Gastroesophageal sphincter (tissue), 4 donors: ENCODE data around the gene GMPR. TPM values are rescaled to one million over a fixed set of nuclear protein-coding genes. Genes with fewer than 3 reads are reported as not detected.

Experiments
- ATAC-seq: fragments of 150-250 bp; one replicate; pipeline ENCODE4 v1.9.1; 2016; ENCODE audit warnings: mild to moderate bottlenecking, moderate library complexity
- H3K27ac ChIP-seq, 4 donors: fragments of 200-600 bp; sonication (generic) in 3 of 4; 1 replicate in 3 of 4; 2 replicates in 1 of 4; pipeline ENCODE4 v1.5.1; 2016 to 2019
- H3K27me3 ChIP-seq: fragments of 200-600 bp; sonication (generic); one replicate; pipeline ENCODE4 v1.5.1; 2019
- H3K36me3 ChIP-seq, 2 donors: fragments of 200-600 bp; sonication (generic); one replicate each; pipeline ENCODE4 v1.5.1; 2019; ENCODE audit warnings: control low read depth in 1 of 2
- H3K4me1 ChIP-seq, 3 donors: fragments of 200-600 bp; sonication (generic); 1 replicate in 2 of 3; 2 replicates in 1 of 3; pipeline ENCODE4 v1.5.1; 2016 to 2019; ENCODE audit warnings: control low read depth in 2 of 3
- H3K4me3 ChIP-seq, 2 donors: fragments of 200-600 bp; sonication (generic); one replicate each; pipeline ENCODE4 v1.5.1; 2019; ENCODE audit warnings: mild to moderate bottlenecking in 1 of 2, moderate library complexity in 1 of 2
- H3K9me3 ChIP-seq, 3 donors: fragments of 200-600 bp; sonication (generic); one replicate each; pipeline ENCODE4 v1.5.1; 2017 to 2019; ENCODE audit warnings: control low read depth in 2 of 3
- EP300 ChIP-seq: sonication (generic); formaldehyde crosslinking; IDR thresholded peaks from one replicate; pipeline ENCODE4 v1.6.1; 2017; ENCODE audit warnings: antibody characterized with exemption, mild to moderate bottlenecking
- POLR2A ChIP-seq, 2 donors: fragments of 450-650 bp; IDR thresholded peaks; one replicate each; pipeline ENCODE4 v1.6.1; 2017; ENCODE audit warnings: antibody characterized with exemption in 2 of 2, mild to moderate bottlenecking in 2 of 2, moderate library complexity in 1 of 2
- POLR2AphosphoS5 ChIP-seq: sonication (generic); formaldehyde crosslinking; IDR thresholded peaks from one replicate; pipeline ENCODE4 v1.6.1; 2017; ENCODE audit warnings: antibody characterized with exemption
- WGBS, 2 donors: methylation state at CpG; one replicate each; pipeline ENCODE4 v1.1.5; 2018; ENCODE audit warnings: low coverage in 1 of 2; 5-methylcytosine and 5-hydroxymethylcytosine counted together
- total RNA-seq, 4 donors: library from RNA; depleted of rRNA; stranded (reverse); fragments of >200 nt; gene quantifications; one replicate each; pipeline ENCODE4 v1.1.0, GENCODE V29; 2016
- TF ChIP-seq, protein P1 (sequence below), 4 experiments: fragments of 200-600 bp in 2 of 4; fragments of 450-650 bp in 2 of 4; sonication (generic) in 1 of 4; IDR thresholded peaks; one replicate each; pipeline ENCODE4 v1.5.1; 2017 to 2019; ENCODE audit warnings: antibody characterized with exemption in 4 of 4, mild to moderate bottlenecking in 2 of 4, moderate library complexity in 2 of 4

Gene GMPR
- total RNA-seq, 4 donors from 2014 or later: 18.2 to 71.5 (median 45.6) TPM

DNA sequence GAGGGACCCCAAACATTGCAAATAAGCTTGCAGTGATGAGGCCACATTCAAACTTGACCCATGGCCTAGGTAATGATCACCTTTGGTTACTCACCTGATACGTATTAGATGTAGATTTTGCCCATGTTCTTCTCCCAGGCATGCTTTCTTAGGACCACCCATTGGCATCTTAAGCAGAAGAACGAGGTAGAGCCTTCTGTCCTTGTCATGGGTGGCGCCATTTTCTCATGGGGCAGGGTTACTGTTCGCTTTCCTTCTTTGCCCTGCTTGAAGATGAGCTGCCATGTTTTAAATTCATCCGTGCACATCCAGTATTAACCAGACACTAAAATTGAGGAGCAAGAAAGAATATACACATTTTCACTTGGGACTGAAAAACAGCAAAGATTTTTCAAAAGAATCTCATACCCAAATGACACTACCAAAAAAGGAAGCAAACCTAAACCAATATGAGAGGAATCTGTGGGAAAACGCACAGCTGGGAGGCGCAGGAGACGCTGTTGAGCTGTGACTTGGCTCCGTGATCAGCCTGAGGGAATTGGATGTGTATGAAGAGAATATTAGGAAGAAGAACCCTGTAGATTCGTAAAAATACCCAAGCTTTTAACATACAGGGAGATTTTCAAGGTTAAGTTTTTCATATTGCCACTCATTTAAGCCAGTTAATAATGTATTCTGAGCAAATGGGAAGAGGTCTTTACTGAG is 36.6 kb downstream of the GMPR start:
- H3K27ac ChIP-seq: no peak overlapping the region
- no peaks in the 10 kb centered on the region for H3K9me3 ChIP-seq
- H3K27me3 ChIP-seq: no peaks in the 10 kb centered on the region
- TF ChIP-seq, protein P1, sequence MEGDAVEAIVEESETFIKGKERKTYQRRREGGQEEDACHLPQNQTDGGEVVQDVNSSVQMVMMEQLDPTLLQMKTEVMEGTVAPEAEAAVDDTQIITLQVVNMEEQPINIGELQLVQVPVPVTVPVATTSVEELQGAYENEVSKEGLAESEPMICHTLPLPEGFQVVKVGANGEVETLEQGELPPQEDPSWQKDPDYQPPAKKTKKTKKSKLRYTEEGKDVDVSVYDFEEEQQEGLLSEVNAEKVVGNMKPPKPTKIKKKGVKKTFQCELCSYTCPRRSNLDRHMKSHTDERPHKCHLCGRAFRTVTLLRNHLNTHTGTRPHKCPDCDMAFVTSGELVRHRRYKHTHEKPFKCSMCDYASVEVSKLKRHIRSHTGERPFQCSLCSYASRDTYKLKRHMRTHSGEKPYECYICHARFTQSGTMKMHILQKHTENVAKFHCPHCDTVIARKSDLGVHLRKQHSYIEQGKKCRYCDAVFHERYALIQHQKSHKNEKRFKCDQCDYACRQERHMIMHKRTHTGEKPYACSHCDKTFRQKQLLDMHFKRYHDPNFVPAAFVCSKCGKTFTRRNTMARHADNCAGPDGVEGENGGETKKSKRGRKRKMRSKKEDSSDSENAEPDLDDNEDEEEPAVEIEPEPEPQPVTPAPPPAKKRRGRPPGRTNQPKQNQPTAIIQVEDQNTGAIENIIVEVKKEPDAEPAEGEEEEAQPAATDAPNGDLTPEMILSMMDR (IDR thresholded peaks at IDR 0.05): no peak
- no peak for TF ChIP-seq EP300
- TF ChIP-seq POLR2AphosphoS5: no peak
- TF ChIP-seq POLR2A (IDR thresholded peaks at IDR 0.05): no peak
- WGBS, 2 donors: 85 to 89% methylated on average over 7 to 9 of the region's 10 CpGs
- no peak overlapping the region for H3K4me3 ChIP-seq
- peaks cover 0 to 34% of the 10 kb centered on the region in 2 donors for H3K36me3 ChIP-seq
- peaks cover 0 to 38% (median 15%) of the 10 kb centered on the region in 3 donors for H3K4me1 ChIP-seq
- no peak for ATAC-seq

- peaks cover 0 to 38% (median 15%) of the 10 kb centered on the region in 3 donors for H3K4me1 ChIP-seq
- WGBS, 2 donors: 40 to 44% methylated on average over 8 to 10 of the region's 18 CpGs
- H3K9me3 ChIP-seq: no peaks in the 10 kb centered on the region
- peak overlapping the region in 3 of 4 donors; percentile 29 to 61 (median 37) for H3K27ac ChIP-seq
- TF ChIP-seq, protein P1 (IDR thresholded peaks at IDR 0.05): peak in 3 of 4 experiments; percentile 18 to 52 (median 27)
- TF ChIP-seq POLR2AphosphoS5: peak; percentile 42
- TF ChIP-seq EP300: no peak
- TF ChIP-seq POLR2A (IDR thresholded peaks at IDR 0.05): no peak
- peaks cover 0 to 53% of the 10 kb centered on the region in 2 donors for H3K36me3 ChIP-seq
- H3K27me3 ChIP-seq: no peaks in the 10 kb centered on the region
- no peak overlapping the region for H3K4me3 ChIP-seq
- peak; percentile 89 for ATAC-seq
Observed at GRCh38 chr6:16277101-16277981, 39.0 kb downstream of the GMPR start.

- peak; percentile 20 for ATAC-seq
Observed at GRCh38 chr6:16278048-16278724, 39.8 kb downstream of the GMPR start.

GRCh38 chr6:16278750-16279149 is 40.4 kb downstream of the GMPR start:
- Histone ChIP-seq H3K27ac (no peak overlapping the region), H3K4me3 (no peak overlapping the region)
- no peak for ATAC-seq

More at GRCh38 chr6:16278048-16278724, 39.8 kb downstream of the GMPR start:
- TF ChIP-seq POLR2AphosphoS5 (no peak), EP300 (no peak), POLR2A (IDR thresholded peaks at IDR 0.05) (no peak)
- TF ChIP-seq, protein P1 (IDR thresholded peaks at IDR 0.05): no peak
- Histone ChIP-seq H3K27me3 (no peaks in the 10 kb centered on the region), H3K36me3 (peaks cover 0 to 53% of the 10 kb centered on the region in 2 donors), H3K27ac (peak overlapping the region in 3 of 4 donors; percentile 29 to 61 (median 37)), H3K9me3 (no peaks in the 10 kb centered on the region), H3K4me1 (peaks cover 0 to 30% (median 14%) of the 10 kb centered on the region in 3 donors), H3K4me3 (no peak overlapping the region)
- 87 to 92% methylated on average over 7 to 9 of the region's 10 CpGs for WGBS, 2 donors

More at GRCh38 chr6:16278750-16279149, 40.4 kb downstream of the GMPR start:
- Histone ChIP-seq H3K36me3 (peaks cover 0 to 53% of the 10 kb centered on the region in 2 donors), H3K27me3 (no peaks in the 10 kb centered on the region), H3K9me3 (no peaks in the 10 kb centered on the region), H3K4me1 (peaks cover 0 to 27% (median 12%) of the 10 kb centered on the region in 3 donors)
- no CpG with 5 or more reads among the region's 9 CpGs for WGBS, 2 donors
- no peak for TF ChIP-seq EP300
- no peak for TF ChIP-seq POLR2AphosphoS5
- TF ChIP-seq POLR2A (IDR thresholded peaks at IDR 0.05): no peak
- TF ChIP-seq, protein P1 (IDR thresholded peaks at IDR 0.05): no peak
